Measurements from ENCODE around the gene BPIFA2.

- no peak for TF ChIP-seq CTCF (IDR thresholded peaks at IDR 0.05)
- TF ChIP-seq EZH2 (IDR thresholded peaks at IDR 0.05; ENCODE audit: borderline replicate concordance, insufficient read depth, low read depth, low read length, poor library complexity, severe bottlenecking), result no peak
Measured at GRCh38 chr20:33130568-33131061, 37.3 kb upstream of the BPIFA2 start.

Data from B cell (primary cell).